H1 (cell line): ENCODE data around the gene PRKAB1. TPM values are rescaled to one million over a fixed set of nuclear protein-coding genes. Genes with fewer than 3 reads are reported as not detected.

Experiments used
- CTCF ChIA-PET: fragments of 300-600 bp; sonication (Branson Sonifier 250); formaldehyde crosslinking; loops from one replicate; lab custom pipeline; 2021; ENCODE audit not compliant: partially characterized antibody; lab: Charles Lee
- POLR2A ChIA-PET: fragments of 300-600 bp; sonication (Branson Sonifier 250); formaldehyde crosslinking; loops from one replicate; lab custom pipeline; 2021; ENCODE audit warnings: inconsistent platforms; ENCODE audit not compliant: partially characterized antibody; lab: Charles Lee
- DNase-seq, 2 experiments: peaks; one replicate each; pipeline versions ENCODE4 v3.0.0 to v3.0.0-alpha.2; 2010 to 2022; ENCODE audit warnings: low spot score in 2 of 2, low read depth in 1 of 2, mixed read lengths in 1 of 2
- FAIRE-seq: peaks from 2 replicates; lab custom pipeline; 2011; peaks lifted over from hg19 to GRCh38; lab: Jason Lieb, UNC
- H2AFZ ChIP-seq: 2 replicates; pipeline ENCODE4 v1.8.1; 2012; ENCODE audit warnings: low read length, inconsistent platforms
- H2AK5ac ChIP-seq: 2 replicates; pipeline ENCODE4 v1.6.1; 2013; ENCODE audit warnings: low read depth, low read length
- H2BK120ac ChIP-seq: replicated peaks from 2 replicates; pipeline ENCODE3; 2013; ENCODE audit warnings: low read depth, low read length, inconsistent platforms
- H2BK12ac ChIP-seq: 2 replicates; pipeline ENCODE4 v1.6.1; 2013; ENCODE audit warnings: low read depth, low read length
- H2BK15ac ChIP-seq: 2 replicates; pipeline ENCODE4 v1.6.1; 2013; ENCODE audit warnings: low read length
- H2BK20ac ChIP-seq: 2 replicates; pipeline ENCODE4 v1.6.1; 2013; ENCODE audit warnings: low read length
- H2BK5ac ChIP-seq: 2 replicates; pipeline ENCODE4 v1.6.1; 2013; ENCODE audit warnings: low read depth, low read length
- H3K14ac ChIP-seq: 2 replicates; pipeline ENCODE4 v1.6.1; 2013; ENCODE audit warnings: inconsistent platforms; ENCODE audit not compliant: insufficient read length
- H3K18ac ChIP-seq: 2 replicates; pipeline ENCODE4 v1.6.1; 2013; ENCODE audit warnings: low read length; ENCODE audit errors: extremely low read depth
- H3K23ac ChIP-seq: 2 replicates; pipeline ENCODE4 v1.6.1; 2013; ENCODE audit warnings: inconsistent platforms; ENCODE audit not compliant: insufficient read length
- H3K23me2 ChIP-seq: 2 replicates; pipeline ENCODE4 v1.6.1; 2013; ENCODE audit warnings: low read depth, low read length
- H3K27ac ChIP-seq: 2 replicates; pipeline ENCODE4 v1.6.1; 2011; ENCODE audit warnings: low read depth, low read length, inconsistent platforms
- H3K27me3 ChIP-seq, 4 experiments: replicated peaks in 1 of 4; 1 replicate in 1 of 4; 2 replicates in 3 of 4; pipeline versions ENCODE4 v1.6.1 to v1.8.1; 2011 to 2013; ENCODE audit warnings: low read length in 3 of 4, mild to moderate bottlenecking in 3 of 4, inconsistent platforms in 2 of 4, mixed read lengths in 2 of 4, moderate library complexity in 1 of 4; ENCODE audit not compliant: control insufficient read depth in 3 of 4, insufficient read depth in 3 of 4; ENCODE audit errors: extremely low read depth in 1 of 4
- H3K36me3 ChIP-seq, 4 experiments: 2 replicates each; pipeline versions ENCODE4 v1.6.1 to v1.8.1; 2011 to 2013; ENCODE audit warnings: mild to moderate bottlenecking in 4 of 4, low read length in 3 of 4, moderate library complexity in 2 of 4, control low read depth in 1 of 4, inconsistent platforms in 1 of 4; ENCODE audit not compliant: insufficient read depth in 4 of 4, control insufficient read depth in 2 of 4
- H3K4ac ChIP-seq: replicated peaks from 2 replicates; pipeline ENCODE3; 2013; ENCODE audit warnings: low read length, low read depth, mixed read lengths, inconsistent platforms; ENCODE audit not compliant: insufficient read length
- H3K4me1 ChIP-seq, 4 experiments: replicated peaks in 1 of 4; 1 replicate in 1 of 4; 2 replicates in 3 of 4; pipeline versions ENCODE4 v1.6.1 to v1.8.1; 2011 to 2013; ENCODE audit warnings: low read length in 3 of 4, inconsistent platforms in 2 of 4, mixed read lengths in 1 of 4; ENCODE audit not compliant: insufficient read depth in 4 of 4, control insufficient read depth in 3 of 4
- H3K4me2 ChIP-seq, 2 experiments: 2 replicates each; pipeline versions ENCODE4 v1.6.1 to v1.8.1; 2011 to 2013; ENCODE audit warnings: low read depth in 2 of 2, low read length in 2 of 2, control low read depth in 1 of 2, inconsistent platforms in 1 of 2, mild to moderate bottlenecking in 1 of 2; ENCODE audit not compliant: insufficient read depth in 1 of 2
- H3K4me3 ChIP-seq, 4 experiments: fragments of 200-600, 300-600 bp in 1 of 4; sonication (generic), shearing (Covaris generic), sonication (Bioruptor Twin) in 1 of 4; 2 replicates each; pipeline versions ENCODE4 v1.5.1 to v1.8.1; 2011 to 2016; ENCODE audit warnings: low read length in 4 of 4, low read depth in 3 of 4, control low read depth in 2 of 4, inconsistent platforms in 2 of 4, mild to moderate bottlenecking in 2 of 4, mixed read lengths in 1 of 4, moderate library complexity in 1 of 4; ENCODE audit not compliant: insufficient read depth in 2 of 4; ENCODE audit errors: extremely low read depth in 1 of 4
- H3K56ac ChIP-seq: replicated peaks from 2 replicates; pipeline ENCODE3; 2013; ENCODE audit warnings: low read depth, mild to moderate bottlenecking, mixed read lengths, low read length, inconsistent platforms; ENCODE audit not compliant: insufficient read length
- H3K79me1 ChIP-seq: 2 replicates; pipeline ENCODE4 v1.6.1; 2013; ENCODE audit warnings: low read depth, low read length, control low read depth
- H3K79me2 ChIP-seq, 2 experiments: 2 replicates each; pipeline versions ENCODE4 v1.6.1 to v1.8.1; 2012 to 2013; ENCODE audit warnings: low read length in 2 of 2, mild to moderate bottlenecking in 2 of 2, inconsistent platforms in 1 of 2; ENCODE audit not compliant: insufficient read depth in 2 of 2, control insufficient read depth in 1 of 2
- H3K9ac ChIP-seq, 4 experiments: replicated peaks in 1 of 4; 1 replicate in 1 of 4; 2 replicates in 3 of 4; pipeline versions ENCODE4 v1.6.1 to v1.8.1; 2011 to 2013; ENCODE audit warnings: low read depth in 3 of 4, low read length in 3 of 4, control low read depth in 2 of 4, mild to moderate bottlenecking in 2 of 4, moderate library complexity in 2 of 4, inconsistent platforms in 1 of 4; ENCODE audit errors: extremely low read depth in 1 of 4
- H3K9me3 ChIP-seq, 2 experiments: 2 replicates each; pipeline versions ENCODE4 v1.6.1 to v1.8.1; 2012 to 2013; ENCODE audit warnings: mild to moderate bottlenecking in 2 of 2, moderate library complexity in 2 of 2, control low read depth in 1 of 2, inconsistent platforms in 1 of 2, low read depth in 1 of 2, low read length in 1 of 2, mixed read lengths in 1 of 2; ENCODE audit not compliant: insufficient read depth in 2 of 2
- H4K20me1 ChIP-seq, 2 experiments: replicated peaks in 1 of 2; 2 replicates each; pipeline versions ENCODE3 to v1.8.1; 2011 to 2013; ENCODE audit warnings: inconsistent platforms in 2 of 2, low read length in 2 of 2, mild to moderate bottlenecking in 1 of 2; ENCODE audit not compliant: insufficient read depth in 2 of 2, control insufficient read depth in 1 of 2
- H4K5ac ChIP-seq: 2 replicates; pipeline ENCODE4 v1.6.1; 2013; ENCODE audit warnings: low read length, low read depth, mixed read lengths, inconsistent platforms; ENCODE audit not compliant: insufficient read length
- H4K8ac ChIP-seq: 2 replicates; pipeline ENCODE4 v1.8.0; 2013; ENCODE audit warnings: mild to moderate bottlenecking, moderate library complexity, low read length, inconsistent platforms; ENCODE audit not compliant: insufficient read depth; ENCODE audit errors: extremely low read depth
- H4K91ac ChIP-seq: replicated peaks from 2 replicates; pipeline ENCODE3; 2013; ENCODE audit warnings: low read length, mixed read lengths, inconsistent platforms; ENCODE audit not compliant: insufficient read length
- CTCF ChIP-seq, 3 experiments: IDR thresholded peaks; 1 replicate in 2 of 3; 2 replicates in 1 of 3; pipeline versions ENCODE4 v1.5.1 to v1.6.1; 2011; ENCODE audit warnings: low read length in 3 of 3, mild to moderate bottlenecking in 3 of 3, inconsistent platforms in 2 of 3, low read depth in 1 of 3, moderate library complexity in 1 of 3; ENCODE audit not compliant: insufficient read depth in 1 of 3; ENCODE audit errors: control extremely low read depth in 1 of 3
- RAD21 ChIP-seq, 2 experiments: IDR thresholded peaks in 1 of 2; conservative IDR thresholded peaks in 1 of 2; 2 replicates each; pipeline ENCODE4 v1.6.1; 2011; ENCODE audit warnings: low read depth in 2 of 2, low read length in 2 of 2, improper control_type of control experiment in 1 of 2, inconsistent platforms in 1 of 2, mild to moderate bottlenecking in 1 of 2, moderate library complexity in 1 of 2
- TCF12 ChIP-seq: IDR thresholded peaks from 2 replicates; pipeline ENCODE4 v1.6.1; 2011; ENCODE audit warnings: low read depth, mild to moderate bottlenecking, low read length
- WGBS, 2 experiments: shearing (Covaris generic) in 1 of 2; methylation state at CpG; one replicate each; pipeline versions ENCODE4 v1.1.6 to v1.1.7; 2013 to 2015; ENCODE audit warnings: low lambda C conversion rate in 2 of 2, mixed read lengths in 2 of 2, inconsistent platforms in 1 of 2, low coverage in 1 of 2, missing lambda C conversion rate in 1 of 2; ENCODE audit not compliant: insufficient replicate concordance in 2 of 2, insufficient coverage in 1 of 2, insufficient read length in 1 of 2; ENCODE audit errors: extremely low coverage in 1 of 2, missing lambda C conversion rate in 1 of 2; 5-methylcytosine and 5-hydroxymethylcytosine counted together
- polyA plus RNA-seq, 7 experiments: library from polyadenylated mRNA; depleted of rRNA in 3 of 7; stranded (reverse) in 5 of 7; unstranded in 2 of 7; fragments of >200 nt in 5 of 7; fragments of 200-250 nt in 2 of 7; gene quantifications; 1 replicate in 5 of 7; 2 replicates in 1 of 7; 4 replicates in 1 of 7; pipeline versions ENCODE4 v1.2.1 to v1.2.3, GENCODE V29; 2011 to 2013; ENCODE audit warnings: missing spikeins in 2 of 7, mixed read lengths in 2 of 7
- total RNA-seq: library from RNA; stranded (reverse); fragmentation: NEBNext Ultra II Directional; extraction: Animal tissue kit (Norgen Biotek cat#: 25700); gene quantifications from 2 replicates; pipeline ENCODE4 v1.2.1, GENCODE V29; 2021

The PRKAB1 gene
- total and polyA plus RNA-seq, 2 of the 8 experiments (the other 6 are each of a cell fraction or from before 2014, with no cell fraction given), result 24.0 to 32.1 TPM

DNA sequence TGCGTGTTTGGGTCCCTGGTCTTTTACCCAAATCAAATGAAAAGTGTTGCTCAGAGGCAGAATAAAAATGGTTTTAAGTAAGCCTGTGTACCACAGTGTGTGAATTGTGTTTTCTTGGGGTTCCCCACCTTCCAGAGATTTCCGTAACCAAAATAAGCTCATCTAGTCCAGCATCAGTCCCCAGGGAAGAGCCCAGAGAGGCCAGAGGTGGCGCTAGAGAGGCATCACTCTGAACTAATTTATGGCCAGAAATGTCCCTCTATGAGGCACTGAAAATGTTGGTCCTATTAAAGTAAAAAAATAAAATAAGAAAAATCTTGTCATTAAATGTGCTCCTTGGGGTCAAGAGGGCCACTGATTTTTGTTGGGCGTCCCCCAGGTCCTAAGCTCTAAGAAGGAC lies 24.9 kb upstream of the PRKAB1 start:
- Histone ChIP-seq H3K4me1 (no peaks in the 10 kb centered on the region), H2BK20ac (no peak overlapping the region), H2BK12ac (no peak overlapping the region), H3K14ac (no peak overlapping the region), H3K4ac (no peak overlapping the region), H4K5ac (no peak overlapping the region), H3K79me2 (no peaks in the 10 kb centered on the region), H3K9me3 (no peaks in the 10 kb centered on the region), H3K4me3 (no peak overlapping the region), H3K36me3 (no peaks in the 10 kb centered on the region), H3K56ac (no peak overlapping the region), H4K91ac (no peak overlapping the region), H2BK120ac (no peak overlapping the region), H3K23me2 (no peaks in the 10 kb centered on the region), H3K27ac (no peak overlapping the region), H3K27me3 (no peaks in the 10 kb centered on the region), H3K23ac (no peak overlapping the region), H4K8ac (no peak overlapping the region), H3K18ac (no peak overlapping the region; the same call in 1 of the 2 replicates), H4K20me1 (no peaks in the 10 kb centered on the region), H3K79me1 (no peaks in the 10 kb centered on the region), H3K4me2 (no peak overlapping the region), H2AFZ (no peak overlapping the region), H2BK15ac (no peak overlapping the region), H2AK5ac (no peak overlapping the region), H3K9ac (no peak overlapping the region), H2BK5ac (no peak overlapping the region)
- FAIRE-seq, result peak; percentile 39
- POLR2A ChIA-PET, result interaction anchor here (0.7 to 1.5 kb wide), 3 partner anchors 8 to 27 kb away, joined by 3 to 4 read pairs (median 3); no protein-coding TSS in a partner anchor
- CTCF ChIA-PET, result interaction anchor here (0.5 to 4.4 kb wide), 60 partner anchors 8 to 1189 kb away, joined by 3 to 32 read pairs (median 4); partner anchors contain the start of genes PRKAB1 and TMEM233
- 57% methylated on average over 4 of the region's 4 CpGs; no CpG with 5 or more reads in 1 of the 2 experiments for WGBS, 2 experiments
- peak; percentile 60 to 71 (median 67) for TF ChIP-seq CTCF (IDR thresholded peaks at IDR 0.05; ENCODE audit: control extremely low read depth in 1 of 3, insufficient read depth in 1 of 3, low read depth in 1 of 3, low read length in 3 of 3)
- peak; percentile 14 to 35; a peak in 3 of 4 replicates for TF ChIP-seq RAD21 (IDR thresholded peaks at IDR 0.05 in 1 of 2, conservative IDR thresholded peaks at IDR 0.05 in 1 of 2; ENCODE audit: low read depth in 2 of 2, low read length in 2 of 2)
- no peak for TF ChIP-seq TCF12
- DNase-seq, result peak in 1 of 2 experiments; percentile 76
